ENCODE data around the gene PHKB.

Gene PHKB

DNA sequence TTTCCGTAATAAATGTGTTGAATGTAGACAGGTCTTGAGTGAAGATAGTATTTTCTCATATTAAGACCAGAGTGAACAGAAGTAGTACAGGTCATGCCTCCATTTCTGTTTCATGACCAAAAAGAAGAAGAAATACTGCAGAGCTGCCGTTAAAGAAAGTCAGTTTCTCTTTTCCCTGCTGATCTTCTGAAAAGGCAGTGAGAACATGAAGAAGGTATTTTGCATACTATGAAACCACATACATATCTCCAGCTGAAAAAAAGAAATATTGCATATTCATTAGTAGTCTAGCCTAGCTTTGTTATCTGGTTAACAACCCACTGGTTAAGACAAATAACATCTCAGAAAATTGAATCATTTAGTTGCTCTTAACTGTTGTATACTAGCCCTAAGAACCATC is 138.4 kb downstream of the PHKB start:
- no peak for DNase-seq
- no peaks in the 10 kb centered on the region for H3K27me3 ChIP-seq (replicated peaks)
- no peak overlapping the region for H3K27ac ChIP-seq
- no peak overlapping the region for H3K4me3 ChIP-seq (ENCODE audit: low read depth, low read length)
- in situ Hi-C loops (cut with HindIII; ENCODE audit: low pct_ligation_motif_present, low sequenced_read_pairs), result no loop called here
- TF ChIP-seq, protein P1, sequence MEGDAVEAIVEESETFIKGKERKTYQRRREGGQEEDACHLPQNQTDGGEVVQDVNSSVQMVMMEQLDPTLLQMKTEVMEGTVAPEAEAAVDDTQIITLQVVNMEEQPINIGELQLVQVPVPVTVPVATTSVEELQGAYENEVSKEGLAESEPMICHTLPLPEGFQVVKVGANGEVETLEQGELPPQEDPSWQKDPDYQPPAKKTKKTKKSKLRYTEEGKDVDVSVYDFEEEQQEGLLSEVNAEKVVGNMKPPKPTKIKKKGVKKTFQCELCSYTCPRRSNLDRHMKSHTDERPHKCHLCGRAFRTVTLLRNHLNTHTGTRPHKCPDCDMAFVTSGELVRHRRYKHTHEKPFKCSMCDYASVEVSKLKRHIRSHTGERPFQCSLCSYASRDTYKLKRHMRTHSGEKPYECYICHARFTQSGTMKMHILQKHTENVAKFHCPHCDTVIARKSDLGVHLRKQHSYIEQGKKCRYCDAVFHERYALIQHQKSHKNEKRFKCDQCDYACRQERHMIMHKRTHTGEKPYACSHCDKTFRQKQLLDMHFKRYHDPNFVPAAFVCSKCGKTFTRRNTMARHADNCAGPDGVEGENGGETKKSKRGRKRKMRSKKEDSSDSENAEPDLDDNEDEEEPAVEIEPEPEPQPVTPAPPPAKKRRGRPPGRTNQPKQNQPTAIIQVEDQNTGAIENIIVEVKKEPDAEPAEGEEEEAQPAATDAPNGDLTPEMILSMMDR (IDR thresholded peaks at IDR 0.05; ENCODE audit: low read depth, low read length, missing control alignments), result no peak
- H3K36me3 ChIP-seq (replicated peaks), result no peaks in the 10 kb centered on the region

DNA sequence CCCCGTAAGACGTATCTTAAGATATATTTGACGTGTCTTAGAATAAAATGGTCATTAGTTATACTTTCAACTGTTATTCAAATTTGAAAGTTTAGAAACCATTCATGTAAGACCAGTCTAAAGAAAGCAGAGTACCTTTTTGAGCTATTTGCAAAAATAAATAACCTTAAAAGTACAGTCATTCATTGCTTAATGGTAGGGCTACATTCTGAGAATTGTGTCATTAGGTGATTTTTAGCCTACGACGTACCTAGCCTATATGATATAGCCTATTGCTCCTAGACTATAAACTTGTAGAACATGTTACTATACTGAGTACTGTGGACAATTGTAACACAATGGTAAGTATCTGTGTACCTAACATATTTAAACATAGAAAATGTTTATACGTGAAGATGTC is 139.2 kb downstream of the PHKB start:
- no peaks in the 10 kb centered on the region for H3K36me3 ChIP-seq (replicated peaks)
- no peak overlapping the region for H3K4me3 ChIP-seq (ENCODE audit: low read depth, low read length)
- TF ChIP-seq, protein P1 (IDR thresholded peaks at IDR 0.05; ENCODE audit: low read depth, low read length, missing control alignments), result no peak
- H3K27me3 ChIP-seq (replicated peaks), result no peaks in the 10 kb centered on the region
- DNase-seq, result no peak
- H3K27ac ChIP-seq, result no peak overlapping the region
- in situ Hi-C loops (cut with HindIII; ENCODE audit: low pct_ligation_motif_present, low sequenced_read_pairs), result no loop called here

DNA sequence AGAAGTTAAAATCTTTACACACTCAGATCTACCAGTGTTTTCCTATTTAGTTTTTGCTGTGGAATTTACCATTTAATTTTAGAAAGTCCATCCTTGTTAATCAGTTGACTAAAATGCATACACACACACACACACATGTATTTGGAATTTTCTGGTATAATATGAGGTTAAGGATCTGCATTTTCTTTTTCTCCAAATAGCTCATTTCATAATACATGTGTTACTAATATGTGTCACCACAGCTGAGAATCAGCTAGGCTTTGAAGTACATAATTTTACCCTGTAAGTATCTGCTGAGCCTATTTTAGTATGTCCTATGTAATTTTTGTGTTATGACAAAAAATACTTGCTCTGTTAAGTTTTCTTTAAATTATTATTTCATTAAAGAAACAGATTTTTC is 143.2 kb downstream of the PHKB start:
- in situ Hi-C loops (cut with HindIII; ENCODE audit: low pct_ligation_motif_present, low sequenced_read_pairs), result no loop called here
- H3K27ac ChIP-seq, result no peak overlapping the region
- H3K36me3 ChIP-seq (replicated peaks), result no peaks in the 10 kb centered on the region
- no peak for DNase-seq
- H3K4me3 ChIP-seq (ENCODE audit: low read depth, low read length), result no peak overlapping the region
- TF ChIP-seq, protein P1 (IDR thresholded peaks at IDR 0.05; ENCODE audit: low read depth, low read length, missing control alignments), result no peak
- no peaks in the 10 kb centered on the region for H3K27me3 ChIP-seq (replicated peaks)

DNA sequence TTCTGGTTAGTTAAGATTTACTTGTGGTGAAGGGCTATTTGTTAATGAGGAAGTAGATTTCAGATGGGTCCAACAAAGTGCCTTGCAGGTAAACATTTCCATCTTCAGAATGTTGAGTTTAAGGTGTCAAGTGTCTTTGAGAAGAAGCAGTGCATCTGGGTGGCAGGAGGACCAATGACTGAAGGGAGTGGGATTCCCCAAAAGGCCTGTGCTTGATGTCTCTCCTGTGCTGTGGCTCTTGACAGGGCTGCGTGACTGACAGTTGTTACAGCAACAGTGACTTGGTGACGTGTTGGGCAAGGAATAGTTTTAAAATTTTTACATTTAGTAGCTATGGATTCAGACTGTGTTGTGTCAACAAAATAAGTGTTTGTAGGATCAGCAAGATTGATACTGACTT is 149.9 kb downstream of the PHKB start:
- H3K27ac ChIP-seq, result no peak overlapping the region
- no peaks in the 10 kb centered on the region for H3K27me3 ChIP-seq (replicated peaks)
- H3K36me3 ChIP-seq (replicated peaks), result no peaks in the 10 kb centered on the region
- TF ChIP-seq, protein P1 (IDR thresholded peaks at IDR 0.05; ENCODE audit: low read depth, low read length, missing control alignments), result no peak
- H3K4me3 ChIP-seq (ENCODE audit: low read depth, low read length), result no peak overlapping the region
- in situ Hi-C loops (cut with HindIII; ENCODE audit: low pct_ligation_motif_present, low sequenced_read_pairs), result no loop called here
- DNase-seq, result no peak

DNA sequence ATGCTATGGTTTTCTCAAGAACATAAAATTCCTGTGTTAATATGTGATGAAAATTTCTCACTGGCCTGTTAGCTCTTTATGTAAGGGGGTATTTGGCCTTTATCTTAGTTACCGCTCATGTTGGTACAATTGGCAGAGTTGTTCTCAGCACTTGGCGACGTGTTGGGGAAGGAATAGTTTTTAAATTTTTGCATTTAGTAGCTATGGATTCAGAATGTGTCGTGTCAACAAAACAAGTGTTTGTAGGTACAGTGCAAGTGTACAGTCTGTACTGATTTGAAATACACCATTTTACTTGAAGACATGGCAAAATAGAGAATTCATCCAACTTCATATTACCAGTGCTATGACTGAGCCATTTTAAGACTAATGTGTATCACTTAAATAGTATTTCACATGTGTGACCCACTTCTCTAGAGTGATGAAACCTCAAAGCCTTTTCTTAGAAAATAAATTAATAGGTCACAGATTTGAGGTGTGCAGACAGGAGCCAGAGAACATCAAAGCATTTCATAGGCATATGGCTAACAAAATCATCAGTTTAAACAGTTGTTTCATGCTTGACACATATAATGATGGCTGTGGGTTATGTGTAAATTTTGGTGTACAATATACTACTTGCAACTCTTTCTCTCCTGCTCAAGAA is 150.8 kb downstream of the PHKB start:
- no peaks in the 10 kb centered on the region for H3K36me3 ChIP-seq (replicated peaks)
- H3K27me3 ChIP-seq (replicated peaks), result no peaks in the 10 kb centered on the region
- no peak overlapping the region for H3K4me3 ChIP-seq (ENCODE audit: low read depth, low read length)
- in situ Hi-C loops (cut with HindIII; ENCODE audit: low pct_ligation_motif_present, low sequenced_read_pairs), result no loop called here
- no peak overlapping the region for H3K27ac ChIP-seq
- DNase-seq, result no peak
- TF ChIP-seq, protein P1 (IDR thresholded peaks at IDR 0.05; ENCODE audit: low read depth, low read length, missing control alignments), result no peak

DNA sequence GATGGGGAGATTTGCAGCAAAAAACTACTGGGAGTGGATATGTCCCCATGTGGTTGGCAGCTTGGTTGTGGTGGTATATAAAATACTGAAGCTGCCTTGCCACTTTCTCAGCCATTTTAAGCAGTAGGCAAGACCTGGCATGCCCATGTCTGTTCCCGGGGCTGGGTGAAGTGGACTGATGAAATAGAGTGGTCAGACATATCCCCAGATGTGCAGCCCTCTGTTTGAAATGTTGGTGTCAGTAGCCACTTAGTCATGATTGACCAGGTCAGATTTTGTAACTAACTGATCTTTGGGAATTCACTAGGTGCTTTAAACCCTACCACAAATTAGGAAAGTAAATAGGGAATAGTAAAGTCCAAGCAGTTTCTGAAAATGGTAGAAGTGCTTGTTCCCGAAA is 151.6 kb downstream of the PHKB start:
- in situ Hi-C loops (cut with HindIII; ENCODE audit: low pct_ligation_motif_present, low sequenced_read_pairs), result no loop called here
- TF ChIP-seq, protein P1 (IDR thresholded peaks at IDR 0.05; ENCODE audit: low read depth, low read length, missing control alignments), result no peak
- no peak overlapping the region for H3K4me3 ChIP-seq (ENCODE audit: low read depth, low read length)
- no peaks in the 10 kb centered on the region for H3K27me3 ChIP-seq (replicated peaks)
- H3K27ac ChIP-seq, result no peak overlapping the region
- DNase-seq, result no peak
- no peaks in the 10 kb centered on the region for H3K36me3 ChIP-seq (replicated peaks)

Data from brain microvascular endothelial cell (primary cell).